H1 (cell line): ENCODE results near the gene CORO2B. TPM values are rescaled to one million over a fixed set of nuclear protein-coding genes. Genes with fewer than 3 reads are reported as not detected.

Experiments
- ASH2L ChIP-seq: fragments of 200-600, 300-600 bp; sonication (generic); IDR thresholded peaks from one replicate; pipeline ENCODE4 v1.7.1; 2017; ENCODE audit warnings: low read length
- BACH1 ChIP-seq: IDR thresholded peaks from 2 replicates; pipeline ENCODE4 v1.6.1; 2012; ENCODE audit warnings: low read length, improper control_type of control experiment
- NRF1 ChIP-seq: IDR thresholded peaks from 2 replicates; pipeline ENCODE4 v1.6.1; 2011; ENCODE audit warnings: mild to moderate bottlenecking, low read depth, low read length, improper control_type of control experiment
- PHF8 ChIP-seq: fragments of 200-600 bp; sonication (generic); conservative IDR thresholded peaks from 2 replicates; pipeline ENCODE4 v1.7.1; 2012; ENCODE audit warnings: low read depth, mild to moderate bottlenecking, inconsistent platforms, low read length, moderate library complexity
- RFX5 ChIP-seq: IDR thresholded peaks from 2 replicates; pipeline ENCODE4 v1.6.1; 2011; ENCODE audit warnings: low read depth, low read length, improper control_type of control experiment, borderline replicate concordance
- RXRA ChIP-seq: IDR thresholded peaks from 2 replicates; pipeline ENCODE4 v1.6.1; 2011; ENCODE audit warnings: low read depth, mild to moderate bottlenecking, low read length, moderate library complexity; ENCODE audit not compliant: insufficient read depth
- SRF ChIP-seq: IDR thresholded peaks from 2 replicates; pipeline ENCODE4 v1.6.1; 2011; ENCODE audit warnings: mild to moderate bottlenecking, low read depth, low read length, moderate library complexity
- polyA plus RNA-seq, 7 experiments: library from polyadenylated mRNA; depleted of rRNA in 3 of 7; stranded (reverse) in 5 of 7; unstranded in 2 of 7; fragments of >200 nt in 5 of 7; fragments of 200-250 nt in 2 of 7; gene quantifications; 1 replicate in 5 of 7; 2 replicates in 1 of 7; 4 replicates in 1 of 7; pipeline versions ENCODE4 v1.2.1 to v1.2.3, GENCODE V29; 2011 to 2013; ENCODE audit warnings: missing spikeins in 2 of 7, mixed read lengths in 2 of 7
- total RNA-seq: library from RNA; stranded (reverse); fragmentation: NEBNext Ultra II Directional; extraction: Animal tissue kit (Norgen Biotek cat#: 25700); gene quantifications from 2 replicates; pipeline ENCODE4 v1.2.1, GENCODE V29; 2021
- TF ChIP-seq, protein P1 (sequence below): fragments of 300-600 bp; sonication (generic); IDR thresholded peaks from 2 replicates; pipeline ENCODE4 v1.7.1; 2012; ENCODE audit warnings: low read length, moderate library complexity, mild to moderate bottlenecking, inconsistent platforms; ENCODE audit not compliant: insufficient replicate concordance
- TF ChIP-seq, protein P2 (sequence below): IDR thresholded peaks from 2 replicates; pipeline ENCODE4 v1.6.1; 2012; ENCODE audit warnings: inconsistent platforms
- TF ChIP-seq, protein P3 (sequence below): IDR thresholded peaks from 2 replicates; pipeline ENCODE4 v1.6.1; 2011; ENCODE audit warnings: low read length, improper control_type of control experiment

The CORO2B gene
- total and polyA plus RNA-seq, 2 of the 8 experiments (the other 6 are each of a cell fraction or from before 2014, with no cell fraction given): 3.4 to 6.7 TPM

DNA sequence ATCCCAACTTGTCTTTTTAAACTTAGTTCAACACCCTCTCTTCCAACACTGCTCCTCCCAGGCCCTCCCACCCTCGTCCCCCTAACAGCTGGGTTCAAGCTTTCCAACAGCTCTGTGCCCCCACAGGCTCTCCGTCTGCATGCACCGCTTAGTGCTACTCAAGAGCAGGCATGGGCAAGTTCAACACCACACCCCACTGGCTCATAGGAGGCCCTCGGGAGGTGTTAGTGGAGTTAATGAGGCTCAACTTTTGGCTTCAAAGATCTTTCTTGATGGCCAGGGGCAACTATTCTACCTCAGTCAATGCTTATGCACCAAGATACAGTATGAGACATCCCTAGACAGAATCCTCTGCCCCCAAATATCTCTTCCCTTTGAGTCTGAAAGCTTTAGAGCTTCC is 127.5 kb downstream of the CORO2B start (continued):
- TF ChIP-seq, protein P1, sequence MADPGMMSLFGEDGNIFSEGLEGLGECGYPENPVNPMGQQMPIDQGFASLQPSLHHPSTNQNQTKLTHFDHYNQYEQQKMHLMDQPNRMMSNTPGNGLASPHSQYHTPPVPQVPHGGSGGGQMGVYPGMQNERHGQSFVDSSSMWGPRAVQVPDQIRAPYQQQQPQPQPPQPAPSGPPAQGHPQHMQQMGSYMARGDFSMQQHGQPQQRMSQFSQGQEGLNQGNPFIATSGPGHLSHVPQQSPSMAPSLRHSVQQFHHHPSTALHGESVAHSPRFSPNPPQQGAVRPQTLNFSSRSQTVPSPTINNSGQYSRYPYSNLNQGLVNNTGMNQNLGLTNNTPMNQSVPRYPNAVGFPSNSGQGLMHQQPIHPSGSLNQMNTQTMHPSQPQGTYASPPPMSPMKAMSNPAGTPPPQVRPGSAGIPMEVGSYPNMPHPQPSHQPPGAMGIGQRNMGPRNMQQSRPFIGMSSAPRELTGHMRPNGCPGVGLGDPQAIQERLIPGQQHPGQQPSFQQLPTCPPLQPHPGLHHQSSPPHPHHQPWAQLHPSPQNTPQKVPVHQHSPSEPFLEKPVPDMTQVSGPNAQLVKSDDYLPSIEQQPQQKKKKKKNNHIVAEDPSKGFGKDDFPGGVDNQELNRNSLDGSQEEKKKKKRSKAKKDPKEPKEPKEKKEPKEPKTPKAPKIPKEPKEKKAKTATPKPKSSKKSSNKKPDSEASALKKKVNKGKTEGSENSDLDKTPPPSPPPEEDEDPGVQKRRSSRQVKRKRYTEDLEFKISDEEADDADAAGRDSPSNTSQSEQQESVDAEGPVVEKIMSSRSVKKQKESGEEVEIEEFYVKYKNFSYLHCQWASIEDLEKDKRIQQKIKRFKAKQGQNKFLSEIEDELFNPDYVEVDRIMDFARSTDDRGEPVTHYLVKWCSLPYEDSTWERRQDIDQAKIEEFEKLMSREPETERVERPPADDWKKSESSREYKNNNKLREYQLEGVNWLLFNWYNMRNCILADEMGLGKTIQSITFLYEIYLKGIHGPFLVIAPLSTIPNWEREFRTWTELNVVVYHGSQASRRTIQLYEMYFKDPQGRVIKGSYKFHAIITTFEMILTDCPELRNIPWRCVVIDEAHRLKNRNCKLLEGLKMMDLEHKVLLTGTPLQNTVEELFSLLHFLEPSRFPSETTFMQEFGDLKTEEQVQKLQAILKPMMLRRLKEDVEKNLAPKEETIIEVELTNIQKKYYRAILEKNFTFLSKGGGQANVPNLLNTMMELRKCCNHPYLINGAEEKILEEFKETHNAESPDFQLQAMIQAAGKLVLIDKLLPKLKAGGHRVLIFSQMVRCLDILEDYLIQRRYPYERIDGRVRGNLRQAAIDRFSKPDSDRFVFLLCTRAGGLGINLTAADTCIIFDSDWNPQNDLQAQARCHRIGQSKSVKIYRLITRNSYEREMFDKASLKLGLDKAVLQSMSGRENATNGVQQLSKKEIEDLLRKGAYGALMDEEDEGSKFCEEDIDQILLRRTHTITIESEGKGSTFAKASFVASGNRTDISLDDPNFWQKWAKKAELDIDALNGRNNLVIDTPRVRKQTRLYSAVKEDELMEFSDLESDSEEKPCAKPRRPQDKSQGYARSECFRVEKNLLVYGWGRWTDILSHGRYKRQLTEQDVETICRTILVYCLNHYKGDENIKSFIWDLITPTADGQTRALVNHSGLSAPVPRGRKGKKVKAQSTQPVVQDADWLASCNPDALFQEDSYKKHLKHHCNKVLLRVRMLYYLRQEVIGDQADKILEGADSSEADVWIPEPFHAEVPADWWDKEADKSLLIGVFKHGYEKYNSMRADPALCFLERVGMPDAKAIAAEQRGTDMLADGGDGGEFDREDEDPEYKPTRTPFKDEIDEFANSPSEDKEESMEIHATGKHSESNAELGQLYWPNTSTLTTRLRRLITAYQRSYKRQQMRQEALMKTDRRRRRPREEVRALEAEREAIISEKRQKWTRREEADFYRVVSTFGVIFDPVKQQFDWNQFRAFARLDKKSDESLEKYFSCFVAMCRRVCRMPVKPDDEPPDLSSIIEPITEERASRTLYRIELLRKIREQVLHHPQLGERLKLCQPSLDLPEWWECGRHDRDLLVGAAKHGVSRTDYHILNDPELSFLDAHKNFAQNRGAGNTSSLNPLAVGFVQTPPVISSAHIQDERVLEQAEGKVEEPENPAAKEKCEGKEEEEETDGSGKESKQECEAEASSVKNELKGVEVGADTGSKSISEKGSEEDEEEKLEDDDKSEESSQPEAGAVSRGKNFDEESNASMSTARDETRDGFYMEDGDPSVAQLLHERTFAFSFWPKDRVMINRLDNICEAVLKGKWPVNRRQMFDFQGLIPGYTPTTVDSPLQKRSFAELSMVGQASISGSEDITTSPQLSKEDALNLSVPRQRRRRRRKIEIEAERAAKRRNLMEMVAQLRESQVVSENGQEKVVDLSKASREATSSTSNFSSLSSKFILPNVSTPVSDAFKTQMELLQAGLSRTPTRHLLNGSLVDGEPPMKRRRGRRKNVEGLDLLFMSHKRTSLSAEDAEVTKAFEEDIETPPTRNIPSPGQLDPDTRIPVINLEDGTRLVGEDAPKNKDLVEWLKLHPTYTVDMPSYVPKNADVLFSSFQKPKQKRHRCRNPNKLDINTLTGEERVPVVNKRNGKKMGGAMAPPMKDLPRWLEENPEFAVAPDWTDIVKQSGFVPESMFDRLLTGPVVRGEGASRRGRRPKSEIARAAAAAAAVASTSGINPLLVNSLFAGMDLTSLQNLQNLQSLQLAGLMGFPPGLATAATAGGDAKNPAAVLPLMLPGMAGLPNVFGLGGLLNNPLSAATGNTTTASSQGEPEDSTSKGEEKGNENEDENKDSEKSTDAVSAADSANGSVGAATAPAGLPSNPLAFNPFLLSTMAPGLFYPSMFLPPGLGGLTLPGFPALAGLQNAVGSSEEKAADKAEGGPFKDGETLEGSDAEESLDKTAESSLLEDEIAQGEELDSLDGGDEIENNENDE: no peak
- no peak for TF ChIP-seq RXRA
- TF ChIP-seq, protein P2, sequence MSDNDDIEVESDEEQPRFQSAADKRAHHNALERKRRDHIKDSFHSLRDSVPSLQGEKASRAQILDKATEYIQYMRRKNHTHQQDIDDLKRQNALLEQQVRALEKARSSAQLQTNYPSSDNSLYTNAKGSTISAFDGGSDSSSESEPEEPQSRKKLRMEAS: no peak
- TF ChIP-seq SRF: no peak
- TF ChIP-seq BACH1: no peak
- TF ChIP-seq, protein P3, sequence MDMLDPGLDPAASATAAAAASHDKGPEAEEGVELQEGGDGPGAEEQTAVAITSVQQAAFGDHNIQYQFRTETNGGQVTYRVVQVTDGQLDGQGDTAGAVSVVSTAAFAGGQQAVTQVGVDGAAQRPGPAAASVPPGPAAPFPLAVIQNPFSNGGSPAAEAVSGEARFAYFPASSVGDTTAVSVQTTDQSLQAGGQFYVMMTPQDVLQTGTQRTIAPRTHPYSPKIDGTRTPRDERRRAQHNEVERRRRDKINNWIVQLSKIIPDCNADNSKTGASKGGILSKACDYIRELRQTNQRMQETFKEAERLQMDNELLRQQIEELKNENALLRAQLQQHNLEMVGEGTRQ: no peak
- no peak for TF ChIP-seq PHF8
- no peak for TF ChIP-seq NRF1
- TF ChIP-seq ASH2L: no peak
- TF ChIP-seq RFX5: no peak
